ENCODE data around the gene COL19A1.

GRCh38 chr6:69918813-69919475 is 52.6 kb downstream of the COL19A1 start:
- TF ChIP-seq POLR2A (IDR thresholded peaks at IDR 0.05): no peak
- no peak for TF ChIP-seq POLR2AphosphoS5 (IDR thresholded peaks at IDR 0.05)

Measured in prostate gland (tissue), 1 donor.